Natural killer cell (primary cell): ENCODE measurements around the gene ARHGAP40. TPM values are rescaled to one million over a fixed set of nuclear protein-coding genes. Genes with fewer than 3 reads are reported as not detected.

Source experiments
- ATAC-seq, 3 donors: fragments of 150-1000 bp in 2 of 3; fragments of 200-7000 bp in 1 of 3; cut with Tn5 transposase; 1 replicate in 1 of 3; 2 replicates in 2 of 3; pipeline ENCODE4 v1.10.0; 2021; ENCODE audit warnings: mild to moderate bottlenecking in 2 of 3, moderate library complexity in 2 of 3
- DNase-seq, 2 donors: peaks; one replicate each; pipeline versions ENCODE4 v3.0.0 to v3.0.0-alpha.2; 2013 to 2021; ENCODE audit warnings: mixed read lengths in 1 of 2
- H3K27ac ChIP-seq: one replicate; pipeline ENCODE4 v1.5.1; 2013; ENCODE audit warnings: mild to moderate bottlenecking, low read length
- H3K27me3 ChIP-seq: one replicate; pipeline ENCODE4 v1.6.1; 2013; ENCODE audit warnings: low read length; ENCODE audit not compliant: control insufficient read depth, insufficient read depth
- H3K36me3 ChIP-seq: one replicate; pipeline ENCODE4 v1.6.1; 2013; ENCODE audit warnings: low read length; ENCODE audit not compliant: control insufficient read depth, insufficient read depth
- H3K4me1 ChIP-seq: one replicate; pipeline ENCODE4 v1.6.1; 2013; ENCODE audit warnings: low read length; ENCODE audit not compliant: control insufficient read depth, insufficient read depth
- H3K4me3 ChIP-seq: one replicate; pipeline ENCODE4 v1.5.1; 2013; ENCODE audit warnings: low read length
- H3K9me3 ChIP-seq: one replicate; pipeline ENCODE4 v1.6.1; 2013; ENCODE audit warnings: low read length; ENCODE audit not compliant: control insufficient read depth, insufficient read depth
- H3K27ac Mint-ChIP-seq, 2 donors: one replicate each; pipeline ENCODE4 v1.8.0; 2022; ENCODE audit warnings: mild to moderate bottlenecking in 2 of 2, mixed read lengths in 2 of 2, moderate library complexity in 1 of 2
- H3K27me3 Mint-ChIP-seq, 2 donors: one replicate each; pipeline ENCODE4 v1.8.0; 2022; ENCODE audit warnings: low read depth in 2 of 2, mixed read lengths in 2 of 2
- H3K36me3 Mint-ChIP-seq: one replicate; pipeline ENCODE4 v1.8.0; 2022; ENCODE audit warnings: mixed read lengths
- H3K4me1 Mint-ChIP-seq, 2 donors: one replicate each; pipeline ENCODE4 v1.8.0; 2022; ENCODE audit warnings: mixed read lengths in 2 of 2
- H3K4me3 Mint-ChIP-seq: one replicate; pipeline ENCODE4 v1.8.0; 2022; ENCODE audit warnings: mild to moderate bottlenecking, moderate library complexity, mixed read lengths
- H3K9me3 Mint-ChIP-seq, 2 donors: one replicate each; pipeline ENCODE4 v1.8.0; 2022; ENCODE audit warnings: mixed read lengths in 2 of 2
- CTCF ChIP-seq: fragments of 200-600 bp; IDR thresholded peaks from one replicate; pipeline ENCODE4 v1.8.0; 2022; ENCODE audit warnings: antibody characterized with exemption
- WGBS: methylation state at CpG from one replicate; pipeline ENCODE4 v1.1.7; 2013; ENCODE audit warnings: missing lambda C conversion rate; ENCODE audit not compliant: insufficient coverage; 5-methylcytosine and 5-hydroxymethylcytosine counted together
- intact Hi-C: fragments of 100-400 bp; cut with micrococcal nuclease; formaldehyde crosslinking; loops from one replicate; pipeline ENCODE4 v1.14.2; 2022
- total RNA-seq, 4 donors: library from RNA; stranded (reverse); fragments of 120-200 nt in 1 of 4; gene quantifications; one replicate each; pipeline versions ENCODE4 v1.2.3 to v1.2.4, GENCODE V29; 2013 to 2022

ARHGAP40 gene
- total RNA-seq, 3 donors from 2014 or later (not counting 1 experiment from before 2014, with no cell fraction given), result not detected

GRCh38 chr20:38610521-38610920 is 8.9 kb downstream of the ARHGAP40 start:
- DNase-seq (no peak), ATAC-seq (no peak)
- Histone ChIP-seq H3K27me3 (no peaks in the 10 kb centered on the region), H3K27ac (no peak overlapping the region), H3K4me3 (no peak overlapping the region), H3K4me1 (no peaks in the 10 kb centered on the region), H3K36me3 (no peaks in the 10 kb centered on the region), H3K9me3 (no peaks in the 10 kb centered on the region)
- TF ChIP-seq CTCF, result no peak
- Mint-ChIP-seq H3K4me1 (no peaks in the 10 kb centered on the region), H3K27me3 (peaks cover 10 to 34% of the 10 kb centered on the region in 2 donors), H3K4me3 (no peak overlapping the region), H3K27ac (no peak overlapping the region), H3K36me3 (no peaks in the 10 kb centered on the region), H3K9me3 (no peaks in the 10 kb centered on the region)
- 88% methylated on average over 5 of the region's 5 CpGs for WGBS
- intact Hi-C loops, result no loop called here

DNA sequence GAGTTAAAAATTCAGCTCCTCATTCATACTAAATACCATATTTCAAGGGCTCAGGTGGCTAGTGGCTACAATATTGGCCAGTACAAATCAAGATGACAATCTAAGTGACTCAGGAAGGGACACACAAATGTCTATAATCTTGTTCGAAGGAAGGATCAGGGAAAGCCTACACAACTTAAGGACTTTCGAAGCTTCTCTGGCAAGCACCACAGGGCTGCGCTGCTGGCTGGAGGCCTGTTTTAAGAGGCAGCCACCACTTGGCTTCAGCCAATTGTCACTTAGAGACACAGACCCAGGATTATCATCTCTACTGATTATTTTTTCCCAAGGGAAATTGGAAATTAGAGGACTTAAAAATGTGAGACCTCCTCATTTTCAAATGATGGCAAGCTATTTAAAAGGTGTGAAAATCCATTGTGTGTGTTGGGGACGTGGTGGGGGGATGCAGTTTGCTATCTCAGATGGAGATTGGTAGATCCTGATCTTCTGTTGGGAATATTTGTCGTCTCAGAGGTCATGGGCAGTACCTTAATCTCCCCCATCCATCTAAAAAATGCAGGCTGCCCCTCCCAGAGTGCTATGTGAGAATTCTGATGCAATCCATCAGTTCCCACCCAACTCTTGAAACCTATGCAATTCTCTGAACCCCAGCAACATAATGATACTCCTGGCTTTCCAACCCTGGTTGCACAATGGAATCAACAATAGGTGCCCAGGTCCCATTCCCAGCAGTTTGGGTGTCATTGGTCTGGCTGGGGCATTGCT is 11.3 kb downstream of the ARHGAP40 start:
- H3K4me1 Mint-ChIP-seq, result no peaks in the 10 kb centered on the region
- intact Hi-C loops, result no loop called here
- Histone ChIP-seq H3K36me3 (no peaks in the 10 kb centered on the region), H3K9me3 (no peaks in the 10 kb centered on the region), H3K4me3 (no peak overlapping the region), H3K27me3 (no peaks in the 10 kb centered on the region), H3K4me1 (no peaks in the 10 kb centered on the region), H3K27ac (no peak overlapping the region)
- H3K9me3 Mint-ChIP-seq, result no peaks in the 10 kb centered on the region
- 67% methylated on average over 5 of the region's 5 CpGs for whole genome bisulfite sequencing
- no peak overlapping the region for H3K27ac Mint-ChIP-seq
- no peak overlapping the region for H3K4me3 Mint-ChIP-seq
- H3K27me3 Mint-ChIP-seq, result peaks cover 7 to 25% of the 10 kb centered on the region in 2 donors
- ATAC-seq (no peak), DNase-seq (no peak)
- no peaks in the 10 kb centered on the region for H3K36me3 Mint-ChIP-seq
- no peak for TF ChIP-seq CTCF

DNA sequence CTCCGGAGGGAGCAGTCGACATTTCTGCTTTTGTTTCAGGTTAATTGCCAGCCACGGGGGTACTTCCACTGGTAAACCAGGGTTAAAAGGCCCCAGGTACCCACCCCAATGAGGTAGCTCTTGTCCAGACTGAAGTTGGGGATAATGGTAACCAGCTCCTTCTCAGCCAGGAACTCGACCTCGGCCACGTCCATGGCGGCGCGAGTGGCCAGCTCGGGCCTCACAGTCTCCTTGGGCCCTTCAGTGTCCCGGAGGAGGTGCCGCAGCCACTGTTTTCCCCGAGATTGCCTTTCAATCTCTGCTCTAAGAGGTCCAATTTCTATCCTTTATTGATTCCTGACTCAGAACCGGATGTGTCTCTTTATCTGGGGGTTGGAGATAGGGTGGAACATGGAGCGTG is 13.7 kb downstream of the ARHGAP40 start:
- DNase-seq, result no peak
- no peaks in the 10 kb centered on the region for H3K9me3 Mint-ChIP-seq
- TF ChIP-seq CTCF, result no peak
- Histone ChIP-seq H3K27ac (no peak overlapping the region), H3K4me3 (no peak overlapping the region), H3K36me3 (no peaks in the 10 kb centered on the region), H3K27me3 (no peaks in the 10 kb centered on the region), H3K9me3 (no peaks in the 10 kb centered on the region), H3K4me1 (no peaks in the 10 kb centered on the region)
- 89% methylated on average over 15 of the region's 15 CpGs for WGBS
- H3K36me3 Mint-ChIP-seq, result no peaks in the 10 kb centered on the region
- intact Hi-C loops, result no loop called here
- no peak overlapping the region for H3K27ac Mint-ChIP-seq
- no peaks in the 10 kb centered on the region for H3K4me1 Mint-ChIP-seq
- ATAC-seq, result no peak
- H3K27me3 Mint-ChIP-seq, result peaks cover 9 to 10% of the 10 kb centered on the region in 2 donors
- no peak overlapping the region for H3K4me3 Mint-ChIP-seq

- no peaks in the 10 kb centered on the region for H3K9me3 Mint-ChIP-seq
These were observed 14.8 kb downstream of the ARHGAP40 start for GRCh38 chr20:38616457-38616856.

More at GRCh38 chr20:38616457-38616856, 14.8 kb downstream of the ARHGAP40 start:
- Histone ChIP-seq H3K36me3 (no peaks in the 10 kb centered on the region), H3K4me3 (no peak overlapping the region), H3K27ac (no peak overlapping the region), H3K4me1 (no peaks in the 10 kb centered on the region), H3K27me3 (no peaks in the 10 kb centered on the region), H3K9me3 (no peaks in the 10 kb centered on the region)
- Mint-ChIP-seq H3K4me1 (no peaks in the 10 kb centered on the region), H3K4me3 (no peak overlapping the region), H3K36me3 (no peaks in the 10 kb centered on the region), H3K27me3 (peaks cover 13 to 22% of the 10 kb centered on the region in 2 donors), H3K27ac (no peak overlapping the region)
- intact Hi-C loops, result no loop called here
- no peak for DNase-seq
- no peak for TF ChIP-seq CTCF
- ATAC-seq, result no peak
- WGBS, result 93% methylated on average over 4 of the region's 4 CpGs
